ENCODE data around the gene FOXC1.

DNA sequence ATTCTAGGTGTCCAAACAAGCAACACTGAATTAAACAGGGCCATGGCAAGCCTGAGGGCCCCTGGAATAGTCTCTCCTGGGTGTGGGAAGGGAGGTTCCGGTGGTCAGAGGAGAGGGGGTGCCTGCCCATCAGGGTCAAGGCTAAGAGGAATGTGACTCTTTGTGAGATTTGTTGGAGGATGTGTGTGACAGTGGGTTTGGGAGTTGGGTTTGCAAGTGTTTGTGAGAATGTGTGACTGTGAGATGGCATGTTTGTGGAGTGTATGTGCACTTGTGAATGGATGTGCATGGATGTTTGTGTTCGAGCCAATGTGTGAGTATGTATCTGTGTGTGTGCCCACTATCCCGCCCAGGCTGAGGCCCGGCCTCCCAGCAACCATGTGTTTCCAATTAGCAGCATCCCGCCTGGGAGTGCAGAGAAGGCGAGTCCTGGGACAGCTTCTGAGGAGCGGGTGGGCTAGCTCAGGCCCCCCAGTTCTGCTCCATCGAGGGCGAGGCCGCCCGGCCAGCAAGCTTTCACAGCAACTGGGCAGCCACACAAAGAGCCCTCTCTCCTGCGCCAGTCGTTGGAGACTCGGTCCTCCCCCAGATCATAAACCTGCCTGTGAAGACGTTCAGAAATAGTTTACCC lies 12.6 kb downstream of the FOXC1 start:
- TF ChIP-seq, protein P1, sequence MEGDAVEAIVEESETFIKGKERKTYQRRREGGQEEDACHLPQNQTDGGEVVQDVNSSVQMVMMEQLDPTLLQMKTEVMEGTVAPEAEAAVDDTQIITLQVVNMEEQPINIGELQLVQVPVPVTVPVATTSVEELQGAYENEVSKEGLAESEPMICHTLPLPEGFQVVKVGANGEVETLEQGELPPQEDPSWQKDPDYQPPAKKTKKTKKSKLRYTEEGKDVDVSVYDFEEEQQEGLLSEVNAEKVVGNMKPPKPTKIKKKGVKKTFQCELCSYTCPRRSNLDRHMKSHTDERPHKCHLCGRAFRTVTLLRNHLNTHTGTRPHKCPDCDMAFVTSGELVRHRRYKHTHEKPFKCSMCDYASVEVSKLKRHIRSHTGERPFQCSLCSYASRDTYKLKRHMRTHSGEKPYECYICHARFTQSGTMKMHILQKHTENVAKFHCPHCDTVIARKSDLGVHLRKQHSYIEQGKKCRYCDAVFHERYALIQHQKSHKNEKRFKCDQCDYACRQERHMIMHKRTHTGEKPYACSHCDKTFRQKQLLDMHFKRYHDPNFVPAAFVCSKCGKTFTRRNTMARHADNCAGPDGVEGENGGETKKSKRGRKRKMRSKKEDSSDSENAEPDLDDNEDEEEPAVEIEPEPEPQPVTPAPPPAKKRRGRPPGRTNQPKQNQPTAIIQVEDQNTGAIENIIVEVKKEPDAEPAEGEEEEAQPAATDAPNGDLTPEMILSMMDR (IDR thresholded peaks at IDR 0.05; ENCODE audit: low read depth, low read length), result no peak
- TF ChIP-seq, protein P2, sequence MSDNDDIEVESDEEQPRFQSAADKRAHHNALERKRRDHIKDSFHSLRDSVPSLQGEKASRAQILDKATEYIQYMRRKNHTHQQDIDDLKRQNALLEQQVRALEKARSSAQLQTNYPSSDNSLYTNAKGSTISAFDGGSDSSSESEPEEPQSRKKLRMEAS (IDR thresholded peaks at IDR 0.05; ENCODE audit: low read depth, low read length), result no peak

All from NB4 (cell line).